Suprapubic skin (tissue), 4 donors: ENCODE data around the gene ING1.

ENCODE experiments used
- CTCF ChIP-seq, 2 donors: fragments of 200-600 bp in 1 of 2; fragments of 450-650 bp in 1 of 2; sonication (generic) in 1 of 2; IDR thresholded peaks; one replicate each; pipeline ENCODE4 v1.5.1; 2016 to 2019; ENCODE audit warnings: antibody characterized with exemption in 2 of 2, mild to moderate bottlenecking in 1 of 2, moderate library complexity in 1 of 2
- POLR2A ChIP-seq, 2 donors: fragments of 450-650 bp; IDR thresholded peaks; one replicate each; pipeline ENCODE4 v1.6.1; 2017; ENCODE audit warnings: antibody characterized with exemption in 2 of 2, mild to moderate bottlenecking in 2 of 2, moderate library complexity in 2 of 2
- POLR2AphosphoS5 ChIP-seq, 3 donors: sonication (generic); formaldehyde crosslinking; IDR thresholded peaks; one replicate each; pipeline ENCODE4 v1.6.1; 2017; ENCODE audit warnings: antibody characterized with exemption in 3 of 3

GRCh38 chr13:110677731-110678545 is 35.6 kb upstream of the ING1 start:
- TF ChIP-seq POLR2A (IDR thresholded peaks at IDR 0.05) (no peak), CTCF (IDR thresholded peaks at IDR 0.05) (no peak), POLR2AphosphoS5 (IDR thresholded peaks at IDR 0.05) (no peak)
